DOHH2 (cell line): ENCODE data around the gene VWA3B.

Experiments
- H3F3A ChIP-seq: fragments of 200-600 bp; sonication (generic), shearing (Covaris generic); 2 replicates; pipeline ENCODE4 v1.6.0; 2016; ENCODE audit warnings: antibody characterized with exemption, mild to moderate bottlenecking; ENCODE audit not compliant: control insufficient read depth, insufficient read depth
- H3K27ac ChIP-seq: fragments of 200-600 bp; sonication (generic); 2 replicates; pipeline ENCODE4 v1.5.1; 2014; ENCODE audit warnings: low read depth, mild to moderate bottlenecking, low read length, moderate library complexity
- H3K27me3 ChIP-seq: fragments of 200-600 bp; sonication (generic); 2 replicates; pipeline ENCODE4 v1.6.1; 2014; ENCODE audit warnings: mild to moderate bottlenecking, low read length, mixed read lengths; ENCODE audit not compliant: control insufficient read depth
- H3K36me3 ChIP-seq: fragments of 200-600 bp; sonication (generic); 2 replicates; pipeline ENCODE4 v1.6.1; 2014; ENCODE audit warnings: mild to moderate bottlenecking, low read length, moderate library complexity, mixed read lengths; ENCODE audit not compliant: control insufficient read depth
- H3K4me1 ChIP-seq: fragments of 200-600 bp; sonication (generic); 2 replicates; pipeline ENCODE4 v1.6.1; 2014; ENCODE audit warnings: mild to moderate bottlenecking, low read length, mixed read lengths; ENCODE audit not compliant: control insufficient read depth
- H3K4me2 ChIP-seq: fragments of 200-600 bp; sonication (generic); 2 replicates; pipeline ENCODE4 v1.6.0; 2014; ENCODE audit warnings: mild to moderate bottlenecking, low read length, moderate library complexity
- H3K4me3 ChIP-seq: fragments of 200-600 bp; sonication (generic); 2 replicates; pipeline ENCODE4 v1.5.1; 2014; ENCODE audit warnings: mild to moderate bottlenecking, low read length, mixed read lengths
- H3K79me2 ChIP-seq: fragments of 200-600 bp; sonication (generic); 2 replicates; pipeline ENCODE4 v1.6.1; 2014; ENCODE audit warnings: mild to moderate bottlenecking, low read length, mixed read lengths; ENCODE audit not compliant: control insufficient read depth
- H3K9me2 ChIP-seq: fragments of 200-600 bp; sonication (generic); replicated peaks from 2 replicates; pipeline ENCODE4 v1.6.1; 2014; ENCODE audit warnings: mild to moderate bottlenecking, low read length, mixed read lengths; ENCODE audit not compliant: control insufficient read depth
- H3K9me3 ChIP-seq: fragments of 200-600 bp; sonication (generic); 2 replicates; pipeline ENCODE4 v1.6.1; 2014; ENCODE audit warnings: antibody characterized with exemption, low read length, mixed read lengths; ENCODE audit not compliant: control insufficient read depth, insufficient read depth
- H4K20me1 ChIP-seq: fragments of 200-600 bp; sonication (generic); 2 replicates; pipeline ENCODE4 v1.6.0; 2014; ENCODE audit warnings: low read depth, mild to moderate bottlenecking, antibody characterized with exemption, low read length, moderate library complexity; ENCODE audit not compliant: control insufficient read depth, insufficient read depth
- CTCF ChIP-seq: fragments of 200-600 bp; sonication (generic); IDR thresholded peaks from one replicate; pipeline ENCODE4 v1.5.1; 2014; ENCODE audit warnings: antibody characterized with exemption, mild to moderate bottlenecking, low read depth, low read length; ENCODE audit not compliant: poor library complexity, severe bottlenecking
- EZH2phosphoT487 ChIP-seq: fragments of 200-600 bp; sonication (generic); IDR thresholded peaks from 2 replicates; pipeline ENCODE4 v1.6.1; 2017; ENCODE audit warnings: borderline replicate concordance, mild to moderate bottlenecking, antibody characterized with exemption, low read length, moderate library complexity, mixed read lengths

Gene VWA3B

DNA sequence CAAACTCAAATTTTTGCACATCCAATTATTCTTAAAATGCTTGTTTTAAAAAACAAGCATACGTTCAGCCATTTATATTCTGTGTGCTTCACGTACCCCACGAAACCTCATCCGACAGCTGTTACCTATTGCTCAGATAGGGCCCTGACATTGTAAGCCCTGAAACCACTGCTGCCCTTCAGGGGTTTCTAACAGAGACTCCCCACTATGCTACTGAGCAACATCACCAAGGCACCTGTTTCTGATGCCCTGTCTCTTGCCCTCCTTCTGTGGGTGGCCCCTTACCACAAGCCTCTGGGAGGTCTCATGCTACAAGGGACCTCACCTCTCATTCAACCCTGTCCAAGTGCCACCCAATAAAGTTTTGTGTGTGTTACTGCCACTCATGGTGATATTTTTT lies 240.8 kb downstream of the VWA3B start:
- no peak overlapping the region for H3K4me2 ChIP-seq
- H3K79me2 ChIP-seq = no peaks in the 10 kb centered on the region
- TF ChIP-seq CTCF (no peak), EZH2phosphoT487 (no peak)
- no peak overlapping the region for H3K4me3 ChIP-seq
- no peaks in the 10 kb centered on the region for H3F3A ChIP-seq
- H3K36me3 ChIP-seq = no peaks in the 10 kb centered on the region
- H3K27ac ChIP-seq = no peak overlapping the region
- 0 out of 2 replicates have a peak, but pooled peaks cover 2% of the 10 kb centered on the region for H3K27me3 ChIP-seq
- no peaks in the 10 kb centered on the region for H3K9me2 ChIP-seq
- H3K9me3 ChIP-seq = no peaks in the 10 kb centered on the region
- no peaks in the 10 kb centered on the region for H3K4me1 ChIP-seq
- no peaks in the 10 kb centered on the region for H4K20me1 ChIP-seq

DNA sequence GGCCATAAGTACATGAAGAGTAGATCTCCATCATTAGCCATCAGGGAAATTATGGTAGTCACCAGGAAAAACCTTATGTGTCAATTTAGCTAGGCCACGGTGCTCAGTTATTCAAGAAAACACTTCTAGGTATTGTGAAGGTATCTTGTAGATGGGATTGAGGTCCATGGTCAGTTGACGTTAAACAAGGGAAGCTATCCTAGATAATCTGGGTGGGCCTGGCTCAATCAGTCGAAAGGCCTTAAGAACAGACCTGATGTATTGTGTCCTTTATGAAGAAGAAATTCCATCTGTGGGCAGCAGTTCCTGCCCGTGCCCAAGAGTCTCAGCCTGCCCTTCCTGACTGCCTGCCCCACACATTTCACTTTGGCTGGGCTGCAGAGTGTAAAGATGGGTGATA lies 242.6 kb downstream of the VWA3B start:
- peaks cover 3% of the 10 kb centered on the region; the same call in 1 of the 2 replicates for H3K27me3 ChIP-seq
- no peaks in the 10 kb centered on the region for H3K4me1 ChIP-seq
- no peak overlapping the region for H3K4me2 ChIP-seq
- no peaks in the 10 kb centered on the region for H3K79me2 ChIP-seq
- H3F3A ChIP-seq = no peaks in the 10 kb centered on the region
- H4K20me1 ChIP-seq = no peaks in the 10 kb centered on the region
- no peak overlapping the region for H3K4me3 ChIP-seq
- H3K36me3 ChIP-seq = no peaks in the 10 kb centered on the region
- no peaks in the 10 kb centered on the region for H3K9me3 ChIP-seq
- TF ChIP-seq CTCF (no peak), EZH2phosphoT487 (no peak)
- no peaks in the 10 kb centered on the region for H3K9me2 ChIP-seq
- H3K27ac ChIP-seq = no peak overlapping the region

DNA sequence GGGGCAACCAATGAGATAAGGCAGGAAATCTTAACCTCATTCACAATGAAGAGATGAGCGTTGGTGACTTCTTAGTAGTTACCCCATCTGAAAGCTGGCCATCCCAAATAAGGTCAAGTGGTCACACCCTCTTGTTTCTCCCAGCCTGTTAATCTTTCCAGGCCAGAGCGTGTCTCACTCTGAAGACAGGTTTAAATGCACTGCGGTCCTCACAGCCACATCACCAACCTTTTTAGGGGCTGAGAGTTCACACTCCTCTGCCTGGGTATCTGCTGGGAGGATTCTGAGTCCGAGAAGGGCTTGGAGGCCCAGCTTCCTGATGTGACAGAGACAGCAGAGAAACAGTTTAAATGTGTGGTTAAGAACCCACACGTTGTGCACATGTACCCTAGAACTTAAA lies 246.0 kb downstream of the VWA3B start:
- no peak for TF ChIP-seq EZH2phosphoT487
- Histone ChIP-seq H3K79me2 (no peaks in the 10 kb centered on the region), H3K27ac (no peak overlapping the region), H3K27me3 (peaks cover 3% of the 10 kb centered on the region; the same call in 1 of the 2 replicates), H4K20me1 (no peaks in the 10 kb centered on the region), H3K36me3 (no peaks in the 10 kb centered on the region), H3K4me2 (no peak overlapping the region), H3K4me1 (no peaks in the 10 kb centered on the region), H3K9me3 (no peaks in the 10 kb centered on the region; the same call in 1 of the 2 replicates), H3K4me3 (no peak overlapping the region), H3F3A (no peaks in the 10 kb centered on the region), H3K9me2 (no peaks in the 10 kb centered on the region)

- Histone ChIP-seq H4K20me1 (no peaks in the 10 kb centered on the region), H3K79me2 (no peaks in the 10 kb centered on the region), H3K27ac (no peak overlapping the region), H3K4me2 (no peak overlapping the region), H3K9me2 (no peaks in the 10 kb centered on the region), H3K27me3 (peaks cover 3% of the 10 kb centered on the region; the same call in 1 of the 2 replicates), H3K4me3 (no peak overlapping the region), H3K9me3 (peaks cover 3% of the 10 kb centered on the region; the same call in 1 of the 2 replicates), H3F3A (no peaks in the 10 kb centered on the region), H3K36me3 (no peaks in the 10 kb centered on the region), H3K4me1 (no peaks in the 10 kb centered on the region)
- TF ChIP-seq CTCF (no peak), EZH2phosphoT487 (no peak)
These were observed 247.0 kb downstream of the VWA3B start for GRCh38 chr2:98333922-98334321.
